Smooth muscle cell (in vitro differentiated cells): Measurements from ENCODE around the gene LASP1. TPM values are rescaled to one million over a fixed set of nuclear protein-coding genes. Genes with fewer than 3 reads are reported as not detected.

Experiments used
- DNase-seq: peaks from one replicate; lab custom pipeline; 2025; ENCODE audit not compliant: unreplicated experiment; lab: John Stamatoyannopoulos, UW
- H2AFZ ChIP-seq: fragments of 200-600 bp; sonication (generic); 2 replicates; pipeline ENCODE4 v1.6.0; 2016; ENCODE audit warnings: antibody characterized with exemption, low read depth, mild to moderate bottlenecking
- H3F3A ChIP-seq: fragments of 200-600 bp; sonication (generic); 2 replicates; pipeline ENCODE4 v1.6.0; 2017; ENCODE audit warnings: antibody characterized with exemption, low read depth
- H3K27ac ChIP-seq: fragments of 200-600 bp; sonication (generic); 2 replicates; pipeline ENCODE4 v1.5.1; 2016; ENCODE audit warnings: low read depth, mild to moderate bottlenecking
- H3K27me3 ChIP-seq: fragments of 200-600 bp; sonication (generic); 2 replicates; pipeline ENCODE4 v1.6.1; 2016; ENCODE audit warnings: low read depth, mild to moderate bottlenecking
- H3K36me3 ChIP-seq: fragments of 200-600 bp; sonication (generic); 2 replicates; pipeline ENCODE4 v1.5.1; 2016; ENCODE audit warnings: low read depth
- H3K4me1 ChIP-seq: fragments of 200-600 bp; sonication (generic); 2 replicates; pipeline ENCODE4 v1.5.1; 2016; ENCODE audit warnings: low read depth
- H3K4me2 ChIP-seq: fragments of 200-600 bp; sonication (generic); 2 replicates; pipeline ENCODE4 v1.6.0; 2016; ENCODE audit warnings: mild to moderate bottlenecking
- H3K4me3 ChIP-seq: fragments of 200-600 bp; sonication (generic); 2 replicates; pipeline ENCODE4 v1.5.1; 2016; ENCODE audit warnings: mild to moderate bottlenecking
- H3K79me2 ChIP-seq: fragments of 200-600 bp; sonication (generic); 2 replicates; pipeline ENCODE4 v1.6.0; 2016; ENCODE audit warnings: low read depth, mild to moderate bottlenecking
- H3K9ac ChIP-seq: fragments of 200-600 bp; sonication (generic); 2 replicates; pipeline ENCODE4 v1.6.0; 2016; ENCODE audit warnings: low read depth
- H3K9me3 ChIP-seq: fragments of 200-600 bp; sonication (generic); replicated peaks from 2 replicates; pipeline ENCODE4 v1.5.1; 2016; ENCODE audit warnings: low read depth
- H4K20me1 ChIP-seq: fragments of 200-600 bp; sonication (generic); 2 replicates; pipeline ENCODE4 v1.6.0; 2016; ENCODE audit warnings: low read depth
- WGBS: methylation state at CpG from one replicate; pipeline ENCODE4 v1.1.7; 2016; ENCODE audit warnings: low lambda C conversion rate; 5-methylcytosine and 5-hydroxymethylcytosine counted together
- polyA plus RNA-seq: library from polyadenylated mRNA; unstranded; fragments of >200 nt; fragmentation: Nextera tagmentation; extraction: Ambion mirVana; gene quantifications from 2 replicates; pipeline ENCODE4 v1.2.1, GENCODE V29; 2016
- total RNA-seq: library from RNA; depleted of rRNA; stranded (reverse); fragments of >200 nt; gene quantifications from 2 replicates; pipeline ENCODE4 v1.2.3, GENCODE V29; 2014
- TF ChIP-seq, protein P1 (sequence below): fragments of 200-600 bp; sonication (generic); IDR thresholded peaks from 2 replicates; pipeline ENCODE4 v1.5.1; 2017; ENCODE audit warnings: borderline replicate concordance, mild to moderate bottlenecking, antibody characterized with exemption; ENCODE audit not compliant: insufficient read depth, poor library complexity, severe bottlenecking

LASP1 gene
- total and polyA plus RNA-seq, 2 experiments from 2014 or later: 130 to 133 TPM

DNA sequence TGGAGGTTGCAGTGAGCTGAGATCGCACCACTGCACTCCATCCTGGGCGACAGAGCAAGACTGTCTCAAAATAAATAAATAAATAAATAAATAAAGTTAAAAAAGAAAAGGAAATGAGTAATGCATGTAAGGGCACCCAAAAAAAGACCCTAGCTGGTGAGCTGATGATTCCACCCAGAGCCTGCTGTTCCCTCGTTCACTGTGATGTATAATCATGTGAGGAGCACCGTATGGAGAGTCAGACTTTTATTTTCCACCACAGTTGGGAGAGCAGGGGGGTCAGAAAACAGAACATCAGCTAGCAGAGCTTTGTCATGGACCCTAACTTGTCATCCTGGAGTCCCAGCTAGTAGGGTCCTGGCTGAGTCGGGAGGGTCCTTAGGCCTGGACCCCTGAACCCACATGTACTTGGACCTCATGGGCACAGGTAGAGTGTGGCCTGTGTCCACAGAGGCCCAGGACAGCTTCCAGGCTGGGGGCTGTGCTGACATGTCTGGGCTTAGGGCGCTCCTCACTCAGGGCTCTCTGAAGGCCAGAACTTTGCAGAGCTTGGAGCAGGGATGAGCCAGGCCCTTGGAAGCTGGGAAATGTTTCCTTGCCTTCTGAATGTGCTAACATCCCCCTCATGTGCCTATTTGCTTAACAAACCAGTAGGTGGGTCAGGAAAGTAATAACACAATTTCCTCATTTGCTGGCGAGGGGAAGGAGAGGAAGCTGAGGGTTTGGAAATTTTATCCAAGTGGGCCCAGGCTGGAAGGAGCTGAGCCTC lies 36.8 kb downstream of the LASP1 start:
- Histone ChIP-seq H4K20me1 (peaks cover 99% of the 10 kb centered on the region), H3K27ac (no peak overlapping the region), H3K4me2 (no peak overlapping the region), H3K9me3 (no peaks in the 10 kb centered on the region), H3K4me3 (no peak overlapping the region), H3K79me2 (peaks cover 88% of the 10 kb centered on the region), H3K4me1 (no peaks in the 10 kb centered on the region), H2AFZ (no peak overlapping the region), H3K27me3 (no peaks in the 10 kb centered on the region), H3F3A (no peaks in the 10 kb centered on the region), H3K36me3 (peaks cover 8% of the 10 kb centered on the region), H3K9ac (no peak overlapping the region)
- 84% methylated on average over 7 of the region's 7 CpGs for WGBS
- TF ChIP-seq, protein P1, sequence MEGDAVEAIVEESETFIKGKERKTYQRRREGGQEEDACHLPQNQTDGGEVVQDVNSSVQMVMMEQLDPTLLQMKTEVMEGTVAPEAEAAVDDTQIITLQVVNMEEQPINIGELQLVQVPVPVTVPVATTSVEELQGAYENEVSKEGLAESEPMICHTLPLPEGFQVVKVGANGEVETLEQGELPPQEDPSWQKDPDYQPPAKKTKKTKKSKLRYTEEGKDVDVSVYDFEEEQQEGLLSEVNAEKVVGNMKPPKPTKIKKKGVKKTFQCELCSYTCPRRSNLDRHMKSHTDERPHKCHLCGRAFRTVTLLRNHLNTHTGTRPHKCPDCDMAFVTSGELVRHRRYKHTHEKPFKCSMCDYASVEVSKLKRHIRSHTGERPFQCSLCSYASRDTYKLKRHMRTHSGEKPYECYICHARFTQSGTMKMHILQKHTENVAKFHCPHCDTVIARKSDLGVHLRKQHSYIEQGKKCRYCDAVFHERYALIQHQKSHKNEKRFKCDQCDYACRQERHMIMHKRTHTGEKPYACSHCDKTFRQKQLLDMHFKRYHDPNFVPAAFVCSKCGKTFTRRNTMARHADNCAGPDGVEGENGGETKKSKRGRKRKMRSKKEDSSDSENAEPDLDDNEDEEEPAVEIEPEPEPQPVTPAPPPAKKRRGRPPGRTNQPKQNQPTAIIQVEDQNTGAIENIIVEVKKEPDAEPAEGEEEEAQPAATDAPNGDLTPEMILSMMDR: no peak
- DNase-seq: no peak

DNA sequence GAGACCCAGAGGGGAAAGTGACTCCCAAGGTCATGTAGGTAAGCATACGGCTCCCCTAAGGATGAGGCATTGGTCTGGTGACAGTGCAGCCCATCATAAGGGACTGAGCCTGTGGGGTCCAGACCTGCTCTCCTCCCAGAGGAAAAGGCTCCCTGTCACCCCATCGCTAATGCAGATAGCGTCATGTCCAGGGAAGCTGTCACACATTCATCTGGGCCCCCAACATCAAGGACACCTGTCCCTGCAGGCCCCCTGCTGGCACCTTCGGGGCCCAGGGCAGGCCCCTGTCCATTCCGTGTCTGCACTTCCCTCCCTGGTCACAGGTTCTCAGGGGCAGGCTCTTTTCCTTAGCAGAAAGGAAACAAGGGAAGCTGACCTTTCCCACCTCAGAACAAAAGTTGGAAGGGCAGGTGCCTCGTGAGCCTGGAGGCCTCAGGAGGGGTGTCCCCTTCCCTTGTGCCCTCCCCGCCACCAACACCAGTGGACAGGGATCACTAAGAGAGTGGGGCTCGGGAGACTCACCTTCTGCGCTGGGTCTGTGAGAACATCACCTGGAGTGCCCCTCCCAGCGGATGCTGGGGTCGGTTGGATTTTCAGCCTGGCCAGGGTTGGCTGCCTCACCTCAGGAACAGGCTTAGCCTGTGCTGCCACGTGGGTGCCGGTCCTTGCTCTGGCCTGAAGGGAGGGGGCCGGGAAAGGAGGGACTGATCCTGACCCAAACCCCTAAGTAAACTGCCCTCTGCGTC lies 38.2 kb downstream of the LASP1 start:
- Histone ChIP-seq H3K27ac (no peak overlapping the region), H3K4me1 (no peaks in the 10 kb centered on the region), H3K9me3 (no peaks in the 10 kb centered on the region), H3K27me3 (no peaks in the 10 kb centered on the region), H3K36me3 (peaks cover 8% of the 10 kb centered on the region), H3F3A (no peaks in the 10 kb centered on the region), H3K79me2 (peaks cover 79% of the 10 kb centered on the region), H3K4me2 (no peak overlapping the region), H2AFZ (no peak overlapping the region), H3K9ac (no peak overlapping the region), H4K20me1 (peaks cover 99% of the 10 kb centered on the region), H3K4me3 (no peak overlapping the region)
- WGBS: 84% methylated on average over 15 of the region's 15 CpGs
- no peak for DNase-seq
- TF ChIP-seq, protein P1: no peak

DNA sequence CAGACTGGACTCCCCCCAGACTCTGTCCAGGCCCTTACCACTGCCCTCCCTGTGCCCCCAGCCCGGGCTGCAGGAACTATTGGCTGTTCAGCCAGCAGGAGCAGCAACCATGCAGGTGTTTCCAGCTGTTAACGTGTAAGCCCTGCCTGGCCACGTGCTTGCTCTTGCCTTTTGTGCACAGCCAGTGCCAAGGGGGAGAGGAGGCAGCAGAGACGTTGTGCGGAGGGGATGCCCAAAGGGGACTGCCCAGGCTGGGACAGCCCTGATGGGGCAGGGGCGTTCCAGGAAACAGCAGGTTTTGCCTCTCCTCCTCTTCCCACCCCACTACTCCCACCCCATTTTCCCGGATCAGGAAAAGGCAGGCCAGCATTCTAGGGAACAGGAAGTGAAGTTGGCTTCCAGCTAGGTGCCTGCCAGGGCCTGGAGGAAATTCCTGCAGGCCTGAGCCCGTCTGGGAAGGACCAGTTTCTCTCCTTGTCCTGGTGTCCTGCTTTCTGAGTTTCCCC lies 38.9 kb downstream of the LASP1 start:
- Histone ChIP-seq H3K4me1 (no peaks in the 10 kb centered on the region), H3K27ac (no peak overlapping the region), H3K27me3 (no peaks in the 10 kb centered on the region), H3K4me3 (no peak overlapping the region), H3K9me3 (no peaks in the 10 kb centered on the region), H3K79me2 (peaks cover 73% of the 10 kb centered on the region), H4K20me1 (peaks cover 99% of the 10 kb centered on the region), H2AFZ (no peak overlapping the region), H3K36me3 (peaks cover 3% of the 10 kb centered on the region), H3F3A (no peaks in the 10 kb centered on the region), H3K4me2 (no peak overlapping the region), H3K9ac (no peak overlapping the region)
- DNase-seq: no peak
- TF ChIP-seq, protein P1: no peak
- whole genome bisulfite sequencing: 67% methylated on average over 8 of the region's 8 CpGs
